WTC11 (cell line): ENCODE results near the gene PTPN6. TPM values are rescaled to one million over a fixed set of nuclear protein-coding genes. Genes with fewer than 3 reads are reported as not detected.

Experiments
- ATAC-seq: fragments of 200-7000 bp; cut with Tn5 transposase; 2 replicates; pipeline ENCODE4 v1.10.0; 2021; ENCODE audit warnings: mild to moderate bottlenecking, moderate library complexity
- CTCF ChIA-PET: fragments of 300-600 bp; sonication (Branson Sonifier 250); formaldehyde crosslinking; loops from one replicate; lab custom pipeline; 2021; ENCODE audit warnings: antibody characterized with exemption; lab: Charles Lee
- POLR2A ChIA-PET: fragments of 350-600 bp; sonication (Branson Sonifier 250); formaldehyde crosslinking; loops from one replicate; lab custom pipeline; 2021; ENCODE audit warnings: antibody characterized with exemption; lab: Charles Lee
- DNase-seq: peaks from one replicate; pipeline ENCODE4 v3.0.0; 2021; ENCODE audit warnings: low spot score
- H3K27ac Mint-ChIP-seq: 2 replicates; pipeline ENCODE4 v1.8.0; 2021; ENCODE audit warnings: mixed read lengths
- H3K27me3 Mint-ChIP-seq: 2 replicates; pipeline ENCODE4 v1.8.0; 2021; ENCODE audit warnings: low read depth, mild to moderate bottlenecking, moderate library complexity, mixed read lengths
- H3K36me3 Mint-ChIP-seq: 2 replicates; pipeline ENCODE4 v1.8.0; 2021; ENCODE audit warnings: mixed read lengths
- H3K4me1 Mint-ChIP-seq: 2 replicates; pipeline ENCODE4 v1.8.0; 2022; ENCODE audit warnings: mixed read lengths
- H3K4me3 Mint-ChIP-seq: 2 replicates; pipeline ENCODE4 v1.8.0; 2021; ENCODE audit warnings: mild to moderate bottlenecking, moderate library complexity, mixed read lengths
- H3K9me3 Mint-ChIP-seq: 2 replicates; pipeline ENCODE4 v1.8.0; 2021; ENCODE audit warnings: mixed read lengths
- ARID4B ChIP-seq: sonication (generic); formaldehyde crosslinking; IDR thresholded peaks from 2 replicates; pipeline ENCODE4 v1.8.0; 2023; ENCODE audit warnings: missing genetic modification reagents, mild to moderate bottlenecking, borderline replicate concordance
- CBFB ChIP-seq: sonication (generic); formaldehyde crosslinking; IDR thresholded peaks from 2 replicates; pipeline ENCODE4 v1.8.1; 2022; ENCODE audit warnings: mild to moderate bottlenecking, low read depth, missing genetic modification reagents
- KAT7 ChIP-seq: sonication (generic); formaldehyde crosslinking; IDR thresholded peaks from 2 replicates; pipeline ENCODE4 v1.8.1; 2023; ENCODE audit warnings: missing genetic modification reagents, mild to moderate bottlenecking, borderline replicate concordance
- NFE2L1 ChIP-seq: sonication (generic); formaldehyde crosslinking; IDR thresholded peaks from 2 replicates; pipeline ENCODE4 v1.8.1; 2023; ENCODE audit warnings: missing genetic modification reagents
- NR1H2 ChIP-seq: sonication (generic); formaldehyde crosslinking; IDR thresholded peaks from 2 replicates; pipeline ENCODE4 v1.9.0; 2021; ENCODE audit warnings: mild to moderate bottlenecking, moderate library complexity, missing genetic modification reagents
- SMAD4 ChIP-seq: sonication (generic); formaldehyde crosslinking; IDR thresholded peaks from 2 replicates; pipeline ENCODE4 v1.8.0; 2022; ENCODE audit warnings: mild to moderate bottlenecking, missing genetic modification reagents
- SP1 ChIP-seq: sonication (generic); formaldehyde crosslinking; conservative IDR thresholded peaks from 2 replicates; pipeline ENCODE4 v1.8.1; 2022; ENCODE audit warnings: missing genetic modification reagents
- ZNF232 ChIP-seq: sonication (generic); formaldehyde crosslinking; IDR thresholded peaks from 2 replicates; pipeline ENCODE4 v1.8.0; 2022; ENCODE audit warnings: mild to moderate bottlenecking, missing genetic modification reagents
- ZNF423 ChIP-seq: fragments of 250-450 bp; sonication (Bioruptor Pico); IDR thresholded peaks from 2 replicates; pipeline ENCODE4 v2.1.2; 2022; ENCODE audit warnings: mild to moderate bottlenecking, moderate library complexity
- ZNF425 ChIP-seq: fragments of 250-450 bp; sonication (Bioruptor Pico); conservative IDR thresholded peaks from 2 replicates; pipeline ENCODE4 v1.9.0; 2021; ENCODE audit warnings: mild to moderate bottlenecking
- total RNA-seq: library from RNA; stranded (reverse); gene quantifications from 3 replicates; pipeline ENCODE4 v1.2.3, GENCODE V29; 2021
- TF ChIP-seq, protein P1 (sequence below): sonication (generic); formaldehyde crosslinking; IDR thresholded peaks from 2 replicates; pipeline ENCODE4 v1.8.0; 2023; ENCODE audit warnings: mild to moderate bottlenecking, missing genetic modification reagents

Gene PTPN6
- total RNA-seq, 1 experiment from 2014 or later, result 27.1 TPM

DNA sequence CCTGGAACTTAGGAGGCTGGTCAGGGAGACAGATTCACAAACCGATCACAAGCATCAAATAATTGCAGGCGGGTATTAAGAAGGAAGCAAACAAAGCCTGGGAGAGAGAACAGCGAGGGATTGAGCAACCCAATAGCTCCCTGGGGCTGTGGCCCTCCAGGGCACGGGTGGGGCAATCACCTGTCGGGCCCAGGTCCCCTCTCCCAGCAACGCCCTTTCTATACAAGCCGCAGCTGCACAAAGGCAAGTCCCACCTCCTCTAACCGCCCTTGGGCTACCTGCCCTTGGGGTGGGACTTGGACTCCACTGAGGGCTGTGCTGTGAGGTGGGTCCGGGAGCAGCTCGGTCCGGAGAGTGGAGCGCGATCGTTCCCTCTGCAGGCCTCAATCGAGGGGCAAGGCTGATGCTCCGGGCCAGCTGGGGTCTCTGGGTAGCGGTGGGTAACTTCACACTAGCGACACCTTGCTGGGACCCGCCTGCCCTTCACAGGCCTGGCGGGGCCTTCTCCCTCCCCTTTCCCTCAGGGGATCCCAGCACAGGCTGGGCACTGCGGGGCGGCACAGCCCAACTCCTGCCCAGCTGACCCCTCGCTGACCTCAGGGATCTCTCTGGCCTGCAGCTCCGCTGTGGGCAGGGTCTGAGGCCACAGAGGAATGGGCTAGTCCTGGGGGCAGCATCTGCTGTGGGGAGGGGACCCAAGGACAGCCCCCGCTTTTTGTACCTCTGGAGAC, 11.3 kb downstream of the PTPN6 start (continued):
- TF ChIP-seq ARID4B, result peak; percentile 55; the same call in 1 of the 2 replicates

DNA sequence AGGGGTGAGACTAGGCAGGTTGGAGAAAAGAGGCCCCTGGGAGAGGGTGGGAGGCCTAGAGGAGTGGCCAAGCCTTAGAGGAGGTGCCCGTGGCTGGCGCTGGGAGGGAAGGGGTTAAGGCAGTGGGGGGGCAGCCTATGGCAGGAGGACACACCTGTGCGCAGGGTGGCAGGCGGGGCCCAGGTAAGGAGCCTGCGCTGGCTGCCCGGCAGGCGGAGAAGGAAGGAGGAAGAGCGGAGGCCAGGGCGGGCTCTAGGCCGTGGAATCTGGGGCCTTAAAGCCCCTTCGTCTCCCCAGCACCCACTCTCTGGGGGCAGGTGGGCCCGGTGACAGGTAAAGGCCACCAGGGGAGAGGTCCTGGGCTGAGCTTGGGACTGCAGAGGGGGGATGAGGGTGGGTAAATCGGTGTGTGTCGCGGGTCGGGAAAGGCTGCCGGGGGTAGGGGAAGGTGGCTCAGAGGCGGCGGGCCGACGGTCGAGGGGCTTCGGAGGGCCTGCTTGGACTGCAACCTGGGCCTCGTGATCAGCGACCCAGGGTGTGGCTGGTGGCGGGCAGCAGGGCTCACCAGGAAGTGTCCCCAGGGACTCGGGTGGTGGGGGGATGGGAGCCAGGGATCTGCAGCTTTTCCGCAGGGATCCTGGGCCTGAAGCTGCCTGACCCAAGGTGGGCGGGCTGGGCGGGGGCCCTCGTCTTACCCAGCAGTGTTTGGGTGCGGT, 12.0 kb downstream of the PTPN6 start:
- H3K9me3 Mint-ChIP-seq, result no peaks in the 10 kb centered on the region
- ChIA-PET POLR2A (interaction anchor here (0.9 to 6.6 kb wide), 7 partner anchors 18 to 90 kb away, joined by 3 to 167 read pairs (median 5); partner anchors contain the start of genes C12orf57, LPCAT3, RNU7-1 and SPSB2), CTCF (interaction anchor here (0.8 to 9.7 kb wide), 15 partner anchors 11 to 150 kb away, joined by 3 to 296 read pairs (median 10); partner anchors contain the start of genes ATN1, C12orf57, LPCAT3 and PTPN6)
- H3K4me1 Mint-ChIP-seq, result peaks cover 55% of the 10 kb centered on the region
- H3K27ac Mint-ChIP-seq, result no peak overlapping the region
- ATAC-seq, result peak; percentile 35
- DNase-seq, result peak; percentile 83
- H3K4me3 Mint-ChIP-seq, result peak overlapping the region; percentile 75
- TF ChIP-seq NFE2L1 (CRISPR knock-in tag) (peak; percentile 31; the same call in 1 of the 2 replicates), ZNF232 (CRISPR knock-in tag) (peak; percentile 51; the same call in 1 of the 2 replicates), SP1 (CRISPR knock-in tag) (peak; percentile 53; the same call in 1 of the 2 replicates), ZNF423 (CRISPR knock-in tag) (peak; percentile 40; the same call in 1 of the 2 replicates), CBFB (CRISPR knock-in tag) (no peak), NR1H2 (CRISPR knock-in tag) (no peak), KAT7 (CRISPR knock-in tag) (peak; percentile 62; the same call in 1 of the 2 replicates), SMAD4 (CRISPR knock-in tag) (no peak), ZNF425 (CRISPR knock-in tag) (no peak)
- TF ChIP-seq, protein P1, sequence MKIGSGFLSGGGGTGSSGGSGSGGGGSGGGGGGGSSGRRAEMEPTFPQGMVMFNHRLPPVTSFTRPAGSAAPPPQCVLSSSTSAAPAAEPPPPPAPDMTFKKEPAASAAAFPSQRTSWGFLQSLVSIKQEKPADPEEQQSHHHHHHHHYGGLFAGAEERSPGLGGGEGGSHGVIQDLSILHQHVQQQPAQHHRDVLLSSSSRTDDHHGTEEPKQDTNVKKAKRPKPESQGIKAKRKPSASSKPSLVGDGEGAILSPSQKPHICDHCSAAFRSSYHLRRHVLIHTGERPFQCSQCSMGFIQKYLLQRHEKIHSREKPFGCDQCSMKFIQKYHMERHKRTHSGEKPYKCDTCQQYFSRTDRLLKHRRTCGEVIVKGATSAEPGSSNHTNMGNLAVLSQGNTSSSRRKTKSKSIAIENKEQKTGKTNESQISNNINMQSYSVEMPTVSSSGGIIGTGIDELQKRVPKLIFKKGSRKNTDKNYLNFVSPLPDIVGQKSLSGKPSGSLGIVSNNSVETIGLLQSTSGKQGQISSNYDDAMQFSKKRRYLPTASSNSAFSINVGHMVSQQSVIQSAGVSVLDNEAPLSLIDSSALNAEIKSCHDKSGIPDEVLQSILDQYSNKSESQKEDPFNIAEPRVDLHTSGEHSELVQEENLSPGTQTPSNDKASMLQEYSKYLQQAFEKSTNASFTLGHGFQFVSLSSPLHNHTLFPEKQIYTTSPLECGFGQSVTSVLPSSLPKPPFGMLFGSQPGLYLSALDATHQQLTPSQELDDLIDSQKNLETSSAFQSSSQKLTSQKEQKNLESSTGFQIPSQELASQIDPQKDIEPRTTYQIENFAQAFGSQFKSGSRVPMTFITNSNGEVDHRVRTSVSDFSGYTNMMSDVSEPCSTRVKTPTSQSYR (CRISPR knock-in tag), result 0 out of 2 replicates have a peak, but pooled peaks have one; percentile 34
- H3K36me3 Mint-ChIP-seq, result peaks cover 30% of the 10 kb centered on the region
- H3K27me3 Mint-ChIP-seq, result no peaks in the 10 kb centered on the region
